Hematopoietic multipotent progenitor cell treated with erythropoietin and hydrocortisone succinate and interleukin-3 and kit ligand, for 15 days (in vitro differentiated cells): ENCODE measurements around the gene TRIM47.

Experiments used
- DNase-seq: peaks from one replicate; pipeline ENCODE4 v3.0.0-alpha.2; 2015; ENCODE audit warnings: low spot score

TRIM47 gene

GRCh38 chr17:75831032-75831571 is 47.3 kb downstream of the TRIM47 start:
- DNase-seq = no peak

GRCh38 chr17:75830164-75831031 is 48.0 kb downstream of the TRIM47 start:
- DNase-seq = peak; percentile 16

DNA sequence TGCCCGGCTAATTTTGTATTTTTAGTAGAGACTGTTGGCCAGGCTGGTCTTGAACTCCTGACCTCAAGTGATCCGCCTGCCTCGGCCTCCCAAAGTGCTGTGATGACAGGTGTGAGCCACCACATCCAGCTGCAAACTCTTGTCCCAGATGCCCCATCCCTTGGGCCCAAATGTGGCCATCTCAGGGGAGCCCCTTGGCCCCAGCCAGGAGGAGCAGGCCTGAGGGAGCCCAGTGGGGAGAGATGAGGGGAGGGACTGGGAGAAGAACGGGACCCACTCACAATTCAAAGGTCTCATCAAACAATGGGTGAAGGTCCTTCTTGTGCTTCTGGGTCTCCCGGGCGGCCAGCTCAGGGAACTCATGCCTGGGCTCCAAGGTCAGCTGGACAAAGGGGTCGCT is 48.6 kb downstream of the TRIM47 start:
- no peak for DNase-seq

- no peak for DNase-seq
Measured at GRCh38 chr17:75828741-75829140, 49.6 kb downstream of the TRIM47 start.

- no peak for DNase-seq
Measured at GRCh38 chr17:75828076-75828400, 50.3 kb downstream of the TRIM47 start.

- peak; percentile 24 for DNase-seq
Measured at GRCh38 chr17:75827308-75828075, 50.9 kb downstream of the TRIM47 start.

DNA sequence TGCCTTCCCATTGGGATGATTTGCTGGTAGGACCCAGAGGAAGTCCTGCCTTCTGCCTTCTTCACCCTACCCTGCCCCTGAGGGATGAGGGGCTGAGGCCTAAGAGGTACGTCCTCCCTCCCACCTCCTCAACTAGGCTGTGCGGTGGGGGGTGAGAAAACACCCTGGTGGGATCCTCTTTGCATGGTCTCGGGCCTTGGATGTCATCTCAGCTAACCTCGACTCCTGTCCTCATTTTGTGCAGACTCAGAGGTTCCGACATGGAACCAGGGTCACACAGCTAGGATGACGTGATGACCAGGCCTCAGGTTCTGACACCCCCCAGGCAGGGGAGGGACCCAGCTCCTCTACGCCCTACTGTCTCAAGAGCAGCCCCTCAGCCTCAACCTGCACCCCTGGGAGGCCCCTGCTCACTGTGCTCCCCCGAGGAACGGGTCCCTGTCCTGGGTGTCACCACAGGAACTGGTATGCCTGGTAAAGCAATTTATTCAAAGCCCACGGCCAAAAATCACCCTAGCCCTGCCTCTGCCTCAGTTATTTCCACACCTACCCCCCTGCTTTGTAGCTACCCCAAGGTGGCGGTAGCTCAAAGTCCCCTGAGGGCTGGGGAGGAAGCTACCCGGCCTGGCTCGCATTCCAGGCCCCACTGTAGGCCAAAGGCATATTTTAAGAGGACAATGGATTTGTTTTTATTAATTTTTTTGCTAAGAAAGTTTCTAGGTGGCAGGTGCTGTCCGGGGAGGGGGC is 51.6 kb downstream of the TRIM47 start:
- no peak for DNase-seq

DNA sequence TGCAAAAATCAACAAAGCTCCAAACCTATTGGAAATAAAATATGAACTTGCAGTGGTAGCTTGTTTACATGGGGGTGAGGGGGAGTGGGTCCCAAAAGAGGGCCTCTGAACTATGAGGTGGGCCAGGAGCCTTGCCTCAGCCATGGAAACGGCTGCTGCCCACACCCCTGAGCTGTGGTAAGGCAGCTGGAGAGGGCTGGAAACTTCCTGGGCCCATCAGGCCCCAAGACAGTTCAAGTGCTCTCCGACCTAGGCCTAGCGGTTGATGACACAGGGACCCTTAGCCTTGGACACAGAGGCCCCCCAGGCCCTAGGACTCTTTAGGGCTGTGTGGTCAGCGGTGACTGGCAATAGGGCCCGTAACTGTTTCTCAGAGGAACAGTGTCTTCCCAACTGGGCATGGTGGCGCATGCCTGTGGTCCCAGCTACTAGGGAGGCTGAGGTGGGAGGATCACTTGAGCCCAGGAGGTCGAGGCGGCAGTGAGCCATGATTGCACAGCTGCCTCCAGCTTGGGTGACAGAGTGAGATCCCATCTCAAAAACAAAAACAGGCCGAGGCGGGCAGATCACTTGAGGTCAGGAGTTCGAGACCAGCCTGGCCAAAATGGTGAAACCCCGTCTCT is 52.5 kb downstream of the TRIM47 start:
- no peak for DNase-seq

- no peak for DNase-seq
Measured at GRCh38 chr17:75825149-75825552, 53.2 kb downstream of the TRIM47 start.

- DNase-seq = no peak
Measured at GRCh38 chr17:75824666-75825065, 53.7 kb downstream of the TRIM47 start.
